Placental pericyte (primary cell): ENCODE results near the gene MICB. TPM values are rescaled to one million over a fixed set of nuclear protein-coding genes. Genes with fewer than 3 reads are reported as not detected.

Source experiments
- small RNA-seq: library from RNA; depleted of rRNA; stranded (forward); fragments of <200 nt; gene quantifications from one replicate; pipeline ENCODE3, GENCODE V24; 2012; ENCODE audit warnings: low replicate concordance
- total RNA-seq: library from RNA; depleted of rRNA; stranded (reverse); fragments of >200 nt; gene quantifications from 2 replicates; pipeline ENCODE4 v1.2.3, GENCODE V29; 2012

MICB gene
- total RNA-seq: 22.5 and 49.2 TPM in 2 replicates

DNA sequence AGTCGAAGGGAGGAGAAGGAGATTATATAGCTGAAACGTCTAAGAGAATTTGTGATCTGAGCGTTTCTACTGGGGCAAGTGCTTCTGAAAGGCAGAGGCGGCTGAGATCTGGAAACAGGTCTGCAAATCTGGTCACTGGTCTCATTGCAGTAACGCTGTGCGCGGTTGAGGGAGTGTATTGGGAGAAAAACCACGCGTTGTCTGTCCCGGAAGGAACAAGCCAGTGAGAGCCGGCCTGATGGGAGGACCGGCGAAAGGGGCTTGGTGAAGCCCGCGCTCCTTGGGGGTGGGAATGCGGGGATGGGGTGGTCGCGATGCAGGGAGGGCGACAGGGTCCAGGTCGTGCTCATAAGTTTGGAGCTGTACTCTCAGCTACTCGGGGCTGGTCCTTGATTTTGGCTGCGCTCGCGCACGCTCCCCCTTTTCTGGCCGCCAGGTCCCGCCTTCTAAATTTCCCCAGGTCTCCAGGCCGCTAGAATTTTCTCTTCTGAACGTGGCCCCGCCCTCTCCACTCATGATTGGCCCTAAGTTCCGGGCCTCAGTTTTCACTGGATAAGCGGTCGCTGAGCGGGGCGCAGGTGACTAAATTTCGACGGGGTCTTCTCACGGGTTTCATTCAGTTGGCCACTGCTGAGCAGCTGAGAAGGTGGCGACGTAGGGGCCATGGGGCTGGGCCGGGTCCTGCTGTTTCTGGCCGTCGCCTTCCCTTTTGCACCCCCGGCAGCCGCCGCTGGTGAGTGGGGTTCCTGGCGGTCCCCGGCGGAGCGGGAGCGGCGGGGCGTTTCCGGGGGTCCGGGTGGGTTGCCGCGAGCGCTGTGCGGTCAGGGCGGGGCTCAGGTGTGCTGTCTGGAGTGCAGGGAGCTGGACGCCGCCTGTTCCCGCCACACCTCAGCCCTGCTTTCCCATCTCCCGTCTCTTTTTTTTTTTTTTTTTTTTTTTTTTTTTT lies at the start of gene MICB:
TSS of gene MICB (plus strand) at position 615 of the 946 bp plus-strand sequence. CDS start at position 664, 49 bp downstream.

GRCh38 chr6:31528821-31529328 lies 30.9 kb downstream of the MICB start, which contains the start of gene MCCD1:
Gene MCCD1, plus strand, starts transcription at chr6:31528962. Its CDS starts 53 bp downstream, at chr6:31529015.

DNA sequence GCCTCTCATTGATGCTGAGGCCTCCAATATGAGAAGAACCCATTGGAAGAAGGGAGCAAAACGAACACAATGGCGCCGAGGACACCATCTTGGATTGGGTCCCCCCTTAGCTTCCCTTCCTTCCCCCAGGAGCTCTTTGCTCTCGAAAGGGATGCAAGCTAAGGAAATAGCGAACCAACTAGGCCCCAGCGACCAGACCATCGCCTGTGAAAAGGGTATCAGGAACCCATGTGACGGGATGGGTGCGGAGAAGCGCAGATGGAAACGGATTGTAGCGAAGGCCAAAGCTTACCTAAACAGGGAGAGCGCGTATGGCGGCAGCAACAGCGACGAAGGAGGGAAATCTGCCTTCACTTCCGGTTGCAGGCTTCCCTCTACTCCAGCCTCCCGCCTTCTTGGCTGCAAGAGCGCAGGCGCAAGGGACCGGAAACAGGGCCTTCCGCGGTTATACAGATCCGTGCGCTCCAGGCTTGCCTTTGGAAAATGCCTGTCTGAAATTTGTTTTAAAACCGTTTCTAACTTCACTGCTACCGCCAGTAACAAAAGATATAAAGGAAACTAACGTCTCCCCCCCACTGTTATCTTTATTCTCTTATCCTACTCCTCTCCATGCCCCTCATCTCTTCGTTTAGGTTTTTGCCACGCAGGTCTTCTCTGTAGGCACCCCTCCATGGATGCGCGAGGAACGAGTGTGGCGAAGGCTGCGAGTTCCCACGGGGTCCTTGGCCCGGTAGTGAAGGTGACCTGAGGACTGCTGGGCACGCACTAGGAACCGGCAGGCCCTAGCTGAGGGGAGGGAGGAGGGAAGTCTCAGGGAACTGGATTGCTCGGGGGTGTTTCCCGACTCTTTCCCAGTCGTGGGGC lies 43.9 kb downstream of the MICB start, which contains the start of gene DDX39B:
TSS of gene DDX39B (minus strand) at position 346 of the 864 bp plus-strand sequence. CDS start 1,471 bp downstream, outside the sequence.

GRCh38 chr6:31546339-31546957 lies 48.5 kb downstream of the MICB start, which contains the start of gene ATP6V1G2:
Gene ATP6V1G2, minus strand, starts transcription at chr6:31546608. Its CDS starts 49 bp downstream, at chr6:31546559.

DNA sequence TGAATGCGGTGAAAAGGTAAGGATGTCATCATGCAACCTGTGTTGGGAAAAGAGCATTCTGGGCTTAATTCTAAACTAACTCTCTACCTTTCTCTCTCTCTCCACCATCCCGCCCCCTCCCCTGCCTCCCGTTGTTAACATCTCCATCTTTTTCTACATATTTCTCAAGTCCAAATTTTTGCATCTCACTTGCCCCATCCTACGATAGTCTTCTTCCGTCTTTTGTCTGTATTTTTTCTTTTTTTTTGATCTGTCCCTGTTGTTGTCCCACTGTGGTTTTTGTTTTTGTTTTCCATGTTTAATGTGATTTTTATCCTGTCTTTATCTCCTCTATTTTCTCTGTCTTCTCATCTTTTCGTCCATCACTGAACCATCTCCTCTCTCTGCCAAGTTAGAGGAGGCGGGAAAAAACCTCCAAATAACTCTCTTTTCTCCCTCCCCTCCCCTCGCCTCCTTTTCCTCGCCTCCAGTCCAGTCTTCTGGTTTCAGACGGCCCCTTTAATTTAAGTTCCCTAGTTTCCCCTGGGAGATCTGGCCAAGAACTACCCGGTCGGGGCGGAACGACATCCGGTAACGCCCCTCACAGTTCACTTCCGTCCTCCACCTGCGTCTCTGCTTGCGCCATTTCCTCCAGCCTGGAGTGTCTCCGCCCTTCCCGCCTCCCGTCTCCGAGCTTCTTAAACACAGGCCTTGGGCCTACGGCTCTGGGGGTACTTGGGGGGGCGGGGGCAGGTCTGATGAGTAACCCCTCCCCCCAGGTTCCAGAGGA lies 49.2 kb downstream of the MICB start, which contains the start of gene NFKBIL1:
TSS of gene NFKBIL1 (plus strand) at position 651 of the 769 bp plus-strand sequence. CDS start at position 738, 87 bp downstream.

Small RNA genes lying within 50 kb of the gene (small RNA-seq; reads per million reads assigned to genes)
- gene AL663061.1: not detected
- not detected for gene RF00019
- gene SNORD117: 893 reads per million, percentile 99 among the genes with 10 or more reads in this experiment
- gene SNORD84: not detected

Other genes with a start within 250 kb of the MICB start
- 112 and 321 TPM in 2 replicates for gene HLA-C, start 226.1 kb upstream of the MICB start, total RNA-seq
- 354 and 429 TPM in 2 replicates for gene HLA-B, start 141.0 kb upstream of the MICB start, total RNA-seq
- 32.2 and 48.0 TPM in 2 replicates for gene MICA, start 94.5 kb upstream of the MICB start, total RNA-seq
- gene MCCD1, start 30.8 kb downstream of the MICB start, total RNA-seq: not detected in 2 replicates
- gene DDX39B, start 43.9 kb downstream of the MICB start, total RNA-seq: 317 and 546 TPM in 2 replicates
- 0.43 and 1.5 TPM in 2 replicates for gene ATP6V1G2, start 48.5 kb downstream of the MICB start, total RNA-seq
- gene NFKBIL1, start 49.5 kb downstream of the MICB start, total RNA-seq: 19.9 and 35.5 TPM in 2 replicates
- gene LTA, start 74.1 kb downstream of the MICB start, total RNA-seq: not detected in 2 replicates
- gene TNF, start 77.4 kb downstream of the MICB start, total RNA-seq: under 0.01 and 0.29 TPM in 2 replicates
- gene LTB, start 84.3 kb downstream of the MICB start, total RNA-seq: not detected in 2 replicates
- not detected in 2 replicates for gene LST1, start 88.1 kb downstream of the MICB start, total RNA-seq
- gene NCR3, start 94.9 kb downstream of the MICB start, total RNA-seq: not detected in 2 replicates
- not detected in 2 replicates for gene AIF1, start 117.1 kb downstream of the MICB start, total RNA-seq
- 55.1 and 105 TPM in 2 replicates for gene PRRC2A, start 122.6 kb downstream of the MICB start, total RNA-seq
- 185 and 217 TPM in 2 replicates for gene BAG6, start 154.5 kb downstream of the MICB start, total RNA-seq
- 0.72 and 3.3 TPM in 2 replicates for gene APOM, start 157.7 kb downstream of the MICB start, total RNA-seq
- 17.1 and 25.5 TPM in 2 replicates for gene C6orf47, start 162.6 kb downstream of the MICB start, total RNA-seq
- gene GPANK1, start 166.9 kb downstream of the MICB start, total RNA-seq: 20.0 and 22.8 TPM in 2 replicates
- 198 and 356 TPM in 2 replicates for gene CSNK2B, start 167.9 kb downstream of the MICB start, total RNA-seq
- 5.2 and 8.3 TPM in 2 replicates for gene LY6G5B, start 171.8 kb downstream of the MICB start, total RNA-seq
- gene LY6G5C, start 182.9 kb downstream of the MICB start, total RNA-seq: 0.66 and 2.7 TPM in 2 replicates
- gene ABHD16A, start 205.2 kb downstream of the MICB start, total RNA-seq: 48.6 and 51.0 TPM in 2 replicates
- not detected in 2 replicates for gene LY6G6F, start 208.7 kb downstream of the MICB start, total RNA-seq
- gene LY6G6D, start 217.2 kb downstream of the MICB start, total RNA-seq: not detected in 2 replicates
- not detected in 2 replicates for gene LY6G6C, start 223.6 kb downstream of the MICB start, total RNA-seq
- gene MPIG6B, start 225.2 kb downstream of the MICB start, total RNA-seq: not detected in 2 replicates
- 36.5 and 45.7 TPM in 2 replicates for gene DDAH2, start 231.2 kb downstream of the MICB start, total RNA-seq
- 585 and 1,126 TPM in 2 replicates for gene CLIC1, start 238.4 kb downstream of the MICB start, total RNA-seq
- 7.0 and 26.8 TPM in 2 replicates for gene MSH5, start 241.9 kb downstream of the MICB start, total RNA-seq